ENCODE data around the gene RNF224. TPM values are rescaled to one million over a fixed set of nuclear protein-coding genes. Genes with fewer than 3 reads are reported as not detected.

RNF224 gene
- polyA plus RNA-seq, 3 donors, result not detected

DNA sequence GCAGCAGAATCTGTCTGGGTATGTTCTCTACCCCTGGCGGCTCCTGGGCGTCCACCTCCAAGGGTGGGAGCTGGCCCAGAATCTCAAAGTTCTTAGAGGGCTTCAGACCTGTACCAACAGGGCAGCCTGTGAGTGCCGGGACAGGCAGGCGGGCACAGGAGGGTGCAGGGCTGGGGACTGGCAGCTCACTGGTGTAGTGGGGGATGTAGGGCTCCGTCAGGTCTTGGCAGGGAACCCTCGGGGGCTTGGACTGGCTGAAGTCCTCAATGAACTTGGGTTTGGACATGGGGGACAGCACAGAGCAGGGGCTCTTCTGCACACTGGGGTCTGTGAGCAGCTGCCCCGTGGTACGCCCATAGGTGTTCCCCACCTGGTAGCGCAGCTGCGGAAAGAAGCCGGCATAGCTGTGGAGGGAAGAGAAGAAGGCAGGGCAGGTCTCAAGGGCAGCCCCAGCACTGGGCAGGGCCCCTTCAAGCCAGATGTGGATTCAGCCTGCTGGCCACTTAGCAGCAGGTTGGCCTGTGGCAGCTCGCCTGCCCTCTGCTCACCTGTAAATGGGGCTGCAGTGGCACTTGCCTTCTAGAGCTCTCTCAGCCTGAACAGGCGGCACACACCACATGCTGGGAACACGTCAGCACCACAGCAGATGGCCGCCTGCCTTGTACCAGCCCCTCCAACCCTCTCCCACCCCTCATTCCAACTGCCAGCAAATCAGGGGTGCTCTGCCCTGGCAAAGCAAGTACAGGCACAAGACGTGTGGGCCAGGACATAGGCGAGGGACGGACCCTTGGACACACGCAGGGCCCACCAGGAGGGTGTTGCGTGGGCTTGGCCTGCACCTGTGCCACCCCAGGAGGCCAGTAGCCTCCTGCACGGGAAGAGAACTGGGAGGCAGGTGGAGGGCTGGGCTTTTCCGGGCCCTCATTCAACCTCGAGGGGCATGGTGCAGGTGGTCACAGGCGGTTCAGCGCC lies 18.4 kb downstream of the RNF224 start:
- H3K27me3 Mint-ChIP-seq (ENCODE audit: low read depth in 3 of 3), result peaks cover 2 to 7% (median 6%) of the 10 kb centered on the region in 3 donors
- peaks cover 17% of the 10 kb centered on the region for H3K79me2 ChIP-seq (ENCODE audit: insufficient read depth, low read length)
- H2AFZ ChIP-seq (ENCODE audit: insufficient read depth, low read depth, low read length, poor library complexity, severe bottlenecking), result no peak overlapping the region
- peaks cover 15 to 18% of the 10 kb centered on the region in 2 donors for H3K36me3 Mint-ChIP-seq
- H3K36me3 ChIP-seq (replicated peaks in 1 of 2; ENCODE audit: control insufficient read depth in 1 of 2, insufficient read depth in 2 of 2, low read length in 2 of 2), result peaks cover 18 to 19% of the 10 kb centered on the region in 2 donors
- H3K9me3 Mint-ChIP-seq, result peaks cover 0 to 3% (median 0%) of the 10 kb centered on the region in 7 donors
- peaks cover 24% of the 10 kb centered on the region for H3K4me1 Mint-ChIP-seq
- no peak overlapping the region for H3K4me3 ChIP-seq (replicated peaks in 1 of 3; ENCODE audit: low read depth in 2 of 3, low read length in 3 of 3)
- H3K27me3 ChIP-seq (ENCODE audit: control insufficient read depth in 2 of 2, insufficient read depth in 2 of 2, low read length in 2 of 2), result no peaks in the 10 kb centered on the region
- DNase-seq, result no peak
- no peak overlapping the region for H3K4me3 Mint-ChIP-seq
- H3K9me3 ChIP-seq (replicated peaks in 1 of 2; ENCODE audit: control insufficient read depth in 1 of 2, insufficient read depth in 1 of 2, low read length in 2 of 2), result no peaks in the 10 kb centered on the region
- peaks cover 18 to 26% of the 10 kb centered on the region in 2 donors for H3K4me1 ChIP-seq (ENCODE audit: control insufficient read depth in 1 of 2, insufficient read depth in 2 of 2, low read length in 2 of 2)
- TF ChIP-seq, protein P1, sequence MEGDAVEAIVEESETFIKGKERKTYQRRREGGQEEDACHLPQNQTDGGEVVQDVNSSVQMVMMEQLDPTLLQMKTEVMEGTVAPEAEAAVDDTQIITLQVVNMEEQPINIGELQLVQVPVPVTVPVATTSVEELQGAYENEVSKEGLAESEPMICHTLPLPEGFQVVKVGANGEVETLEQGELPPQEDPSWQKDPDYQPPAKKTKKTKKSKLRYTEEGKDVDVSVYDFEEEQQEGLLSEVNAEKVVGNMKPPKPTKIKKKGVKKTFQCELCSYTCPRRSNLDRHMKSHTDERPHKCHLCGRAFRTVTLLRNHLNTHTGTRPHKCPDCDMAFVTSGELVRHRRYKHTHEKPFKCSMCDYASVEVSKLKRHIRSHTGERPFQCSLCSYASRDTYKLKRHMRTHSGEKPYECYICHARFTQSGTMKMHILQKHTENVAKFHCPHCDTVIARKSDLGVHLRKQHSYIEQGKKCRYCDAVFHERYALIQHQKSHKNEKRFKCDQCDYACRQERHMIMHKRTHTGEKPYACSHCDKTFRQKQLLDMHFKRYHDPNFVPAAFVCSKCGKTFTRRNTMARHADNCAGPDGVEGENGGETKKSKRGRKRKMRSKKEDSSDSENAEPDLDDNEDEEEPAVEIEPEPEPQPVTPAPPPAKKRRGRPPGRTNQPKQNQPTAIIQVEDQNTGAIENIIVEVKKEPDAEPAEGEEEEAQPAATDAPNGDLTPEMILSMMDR (IDR thresholded peaks at IDR 0.05), result no peak
- no peak overlapping the region for H3K9ac ChIP-seq (ENCODE audit: insufficient read depth, low read length, poor library complexity, severe bottlenecking)
- 95% methylated on average over 25 of the region's 25 CpGs for WGBS (ENCODE audit: insufficient coverage)
- H3K27ac Mint-ChIP-seq, result peak overlapping the region in 2 of 7 donors; percentile 38 to 55
- no peak overlapping the region for H3K27ac ChIP-seq (ENCODE audit: low read depth in 1 of 2, low read length in 2 of 2)
- H3K4me2 ChIP-seq (replicated peaks; ENCODE audit: extremely low read depth, low read length, poor library complexity, severe bottlenecking), result no peak overlapping the region
- peaks cover 33% of the 10 kb centered on the region for H4K20me1 ChIP-seq (ENCODE audit: insufficient read depth, low read length)
- intact Hi-C loops (cut with micrococcal nuclease), result no loop called here

GRCh38 chr9:137247135-137247915 lies 20.0 kb downstream of the RNF224 start:
- Histone ChIP-seq H3K4me2 (replicated peaks; ENCODE audit: extremely low read depth, low read length, poor library complexity, severe bottlenecking) (no peak overlapping the region), H3K9ac (ENCODE audit: insufficient read depth, low read length, poor library complexity, severe bottlenecking) (no peak overlapping the region), H3K36me3 (replicated peaks in 1 of 2; ENCODE audit: control insufficient read depth in 1 of 2, insufficient read depth in 2 of 2, low read length in 2 of 2) (peaks cover 14 to 15% of the 10 kb centered on the region in 2 donors), H3K27ac (ENCODE audit: low read depth in 1 of 2, low read length in 2 of 2) (no peak overlapping the region), H3K79me2 (ENCODE audit: insufficient read depth, low read length) (peaks cover 8% of the 10 kb centered on the region), H4K20me1 (ENCODE audit: insufficient read depth, low read length) (peaks cover 25% of the 10 kb centered on the region), H3K27me3 (ENCODE audit: control insufficient read depth in 2 of 2, insufficient read depth in 2 of 2, low read length in 2 of 2) (no peaks in the 10 kb centered on the region), H3K4me1 (ENCODE audit: control insufficient read depth in 1 of 2, insufficient read depth in 2 of 2, low read length in 2 of 2) (peaks cover 12 to 19% of the 10 kb centered on the region in 2 donors), H3K9me3 (replicated peaks in 1 of 2; ENCODE audit: control insufficient read depth in 1 of 2, insufficient read depth in 1 of 2, low read length in 2 of 2) (no peaks in the 10 kb centered on the region), H3K4me3 (replicated peaks in 1 of 3; ENCODE audit: low read depth in 2 of 3, low read length in 3 of 3) (no peak overlapping the region), H2AFZ (ENCODE audit: insufficient read depth, low read depth, low read length, poor library complexity, severe bottlenecking) (no peak overlapping the region)
- Mint-ChIP-seq H3K4me3 (no peak overlapping the region), H3K4me1 (peaks cover 21% of the 10 kb centered on the region), H3K27me3 (ENCODE audit: low read depth in 3 of 3) (peaks cover 2 to 7% (median 6%) of the 10 kb centered on the region in 3 donors), H3K27ac (no peak overlapping the region), H3K9me3 (no peaks in the 10 kb centered on the region), H3K36me3 (peaks cover 13 to 15% of the 10 kb centered on the region in 2 donors)
- 86% methylated on average over 13 of the region's 20 CpGs for WGBS (ENCODE audit: insufficient coverage)
- TF ChIP-seq, protein P1 (IDR thresholded peaks at IDR 0.05), result no peak
- no peak for DNase-seq
- intact Hi-C loops (cut with micrococcal nuclease), result no loop called here
